ENCODE results near the gene MAML2. TPM values are rescaled to one million over a fixed set of nuclear protein-coding genes. Genes with fewer than 3 reads are reported as not detected.

MAML2 gene
- total and polyA plus RNA-seq, 4 donors: 3.8 to 41.8 (median 13.7) TPM

DNA sequence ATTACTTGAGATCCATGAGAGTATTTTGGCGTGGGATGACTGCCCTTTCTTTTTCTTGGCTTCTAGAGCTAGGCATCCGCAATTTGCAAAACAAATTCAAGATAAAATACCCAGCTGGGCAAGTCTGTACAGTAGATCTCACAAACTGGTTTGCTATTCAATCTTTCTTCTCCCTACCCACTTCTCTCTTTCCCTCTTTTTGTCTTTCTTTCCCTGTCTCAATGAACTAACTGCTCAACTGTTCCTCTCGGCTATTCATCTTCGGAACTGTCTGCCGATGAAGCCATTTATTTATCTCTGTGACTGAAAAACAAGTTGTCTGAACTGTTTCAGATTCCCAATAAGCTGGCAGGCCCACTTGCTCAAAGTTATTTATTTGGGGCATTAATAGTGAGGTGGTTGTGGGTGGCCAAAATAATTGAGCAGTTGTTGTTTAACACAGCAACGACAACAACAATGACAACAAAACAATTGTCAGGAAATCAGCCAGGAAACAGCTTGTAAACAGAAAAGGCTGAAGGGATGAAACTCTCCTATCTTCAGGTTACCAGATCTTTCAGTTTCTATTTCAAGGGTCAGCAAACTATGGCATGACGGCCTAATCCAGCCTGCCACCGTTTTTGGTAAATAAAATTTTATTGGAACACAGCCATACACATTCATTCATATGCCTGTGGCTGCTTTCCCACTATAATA lies 343.1 kb downstream of the MAML2 start:
- Histone ChIP-seq H3K36me3 (ENCODE audit: control insufficient read depth in 4 of 4, insufficient read depth in 4 of 4, low read length in 4 of 4) (peaks cover 0 to 7% (median 0%) of the 10 kb centered on the region in 4 donors), H3K9me3 (ENCODE audit: control insufficient read depth in 4 of 4, insufficient read depth in 3 of 4, low read length in 3 of 4) (no peaks in the 10 kb centered on the region), H3K27me3 (ENCODE audit: control insufficient read depth in 3 of 3, insufficient read depth in 3 of 3, low read length in 2 of 3) (no peaks in the 10 kb centered on the region), H3K4me3 (no peak overlapping the region), H3K9ac (ENCODE audit: insufficient read depth in 1 of 2, low read length in 2 of 2) (peak overlapping the region in 1 of 2 donors; percentile 73), H3K27ac (ENCODE audit: low read depth in 1 of 2, low read length in 1 of 2) (peak overlapping the region; percentile 59 to 70), H3K4me1 (ENCODE audit: control insufficient read depth in 5 of 5, insufficient read depth in 5 of 5, low read length in 5 of 5) (peaks cover 0 to 71% (median 17%) of the 10 kb centered on the region in 5 donors)
- DNase-seq: peak in 2 of 3 donors; percentile 70 to 71
- 42 to 62% methylated on average over 8 of the region's 8 CpGs for WGBS, 2 donors
- TF ChIP-seq, protein P1, sequence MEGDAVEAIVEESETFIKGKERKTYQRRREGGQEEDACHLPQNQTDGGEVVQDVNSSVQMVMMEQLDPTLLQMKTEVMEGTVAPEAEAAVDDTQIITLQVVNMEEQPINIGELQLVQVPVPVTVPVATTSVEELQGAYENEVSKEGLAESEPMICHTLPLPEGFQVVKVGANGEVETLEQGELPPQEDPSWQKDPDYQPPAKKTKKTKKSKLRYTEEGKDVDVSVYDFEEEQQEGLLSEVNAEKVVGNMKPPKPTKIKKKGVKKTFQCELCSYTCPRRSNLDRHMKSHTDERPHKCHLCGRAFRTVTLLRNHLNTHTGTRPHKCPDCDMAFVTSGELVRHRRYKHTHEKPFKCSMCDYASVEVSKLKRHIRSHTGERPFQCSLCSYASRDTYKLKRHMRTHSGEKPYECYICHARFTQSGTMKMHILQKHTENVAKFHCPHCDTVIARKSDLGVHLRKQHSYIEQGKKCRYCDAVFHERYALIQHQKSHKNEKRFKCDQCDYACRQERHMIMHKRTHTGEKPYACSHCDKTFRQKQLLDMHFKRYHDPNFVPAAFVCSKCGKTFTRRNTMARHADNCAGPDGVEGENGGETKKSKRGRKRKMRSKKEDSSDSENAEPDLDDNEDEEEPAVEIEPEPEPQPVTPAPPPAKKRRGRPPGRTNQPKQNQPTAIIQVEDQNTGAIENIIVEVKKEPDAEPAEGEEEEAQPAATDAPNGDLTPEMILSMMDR (IDR thresholded peaks at IDR 0.05; ENCODE audit: control extremely low read depth, extremely low read depth): no peak
- no peak for ATAC-seq (ENCODE audit: insufficient read depth, low FRiP score)

DNA sequence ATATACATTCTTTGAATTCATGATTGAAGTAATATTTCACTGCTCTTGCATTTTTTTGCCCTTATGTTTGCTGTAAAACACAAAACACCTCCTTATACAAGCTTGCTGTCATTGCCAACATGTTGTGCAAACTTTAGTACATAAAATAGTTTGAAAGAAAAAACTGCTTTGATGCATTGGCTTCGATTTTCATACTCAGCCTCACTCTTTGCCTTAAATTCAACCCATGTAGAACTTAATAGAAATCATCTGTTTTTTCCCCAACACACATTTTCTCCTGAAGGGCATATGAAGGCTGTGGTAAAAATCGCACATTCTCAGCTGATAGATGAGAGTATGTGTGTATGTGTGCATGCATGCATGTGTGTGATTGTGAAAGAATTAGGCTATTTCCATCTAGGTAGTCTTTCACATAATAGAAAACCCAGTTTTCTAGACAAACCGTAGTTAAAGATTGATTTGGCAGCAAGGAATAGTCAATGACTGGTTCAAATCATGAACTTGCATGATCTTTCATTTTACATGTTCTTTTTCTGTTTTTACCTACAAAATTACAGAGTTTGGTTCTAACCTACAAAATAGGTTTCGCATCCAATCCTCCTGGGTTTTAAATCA lies 346.3 kb downstream of the MAML2 start:
- Histone ChIP-seq H3K4me3 (no peak overlapping the region), H3K4me1 (ENCODE audit: control insufficient read depth in 5 of 5, insufficient read depth in 5 of 5, low read length in 5 of 5) (peaks cover 1 to 85% (median 16%) of the 10 kb centered on the region in 5 donors), H3K9ac (ENCODE audit: insufficient read depth in 1 of 2, low read length in 2 of 2) (no peak overlapping the region), H3K9me3 (ENCODE audit: control insufficient read depth in 4 of 4, insufficient read depth in 3 of 4, low read length in 3 of 4) (no peaks in the 10 kb centered on the region), H3K36me3 (ENCODE audit: control insufficient read depth in 4 of 4, insufficient read depth in 4 of 4, low read length in 4 of 4) (peaks cover 0 to 5% (median 0%) of the 10 kb centered on the region in 4 donors), H3K27me3 (ENCODE audit: control insufficient read depth in 3 of 3, insufficient read depth in 3 of 3, low read length in 2 of 3) (no peaks in the 10 kb centered on the region), H3K27ac (ENCODE audit: low read depth in 1 of 2, low read length in 1 of 2) (no peak overlapping the region)
- ATAC-seq (ENCODE audit: insufficient read depth, low FRiP score): no peak
- WGBS, 2 donors: 80 to 85% methylated on average over 4 of the region's 4 CpGs
- DNase-seq: peak in 2 of 3 donors; percentile 79 to 91
- TF ChIP-seq, protein P1 (IDR thresholded peaks at IDR 0.05; ENCODE audit: control extremely low read depth, extremely low read depth): no peak

DNA sequence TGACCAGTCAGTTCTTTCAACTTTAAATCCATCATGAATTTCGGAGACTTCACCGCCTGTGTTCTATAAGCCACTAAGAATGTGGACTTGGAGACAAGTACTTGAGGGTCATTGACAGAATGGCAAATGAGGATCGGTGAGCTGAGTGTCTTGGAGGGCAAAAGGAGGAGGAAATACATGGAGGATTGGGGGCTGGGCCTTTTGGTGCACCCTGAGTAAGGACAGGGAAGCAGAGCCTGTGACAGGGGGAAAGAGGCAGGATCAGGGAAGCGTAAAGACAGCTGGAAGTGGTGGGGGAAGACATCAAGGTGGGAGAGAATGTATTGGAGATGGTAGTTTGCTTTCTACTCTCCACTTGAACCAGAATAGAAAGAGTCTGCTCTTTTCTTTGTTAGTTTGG lies 348.7 kb downstream of the MAML2 start:
- H3K9me3 ChIP-seq (ENCODE audit: control insufficient read depth in 4 of 4, insufficient read depth in 3 of 4, low read length in 3 of 4): no peaks in the 10 kb centered on the region
- no peak for DNase-seq
- H3K4me1 ChIP-seq (ENCODE audit: control insufficient read depth in 5 of 5, insufficient read depth in 5 of 5, low read length in 5 of 5): peaks cover 1 to 79% (median 26%) of the 10 kb centered on the region in 5 donors
- ATAC-seq (ENCODE audit: insufficient read depth, low FRiP score): no peak
- no peak overlapping the region for H3K4me3 ChIP-seq
- H3K9ac ChIP-seq (ENCODE audit: insufficient read depth in 1 of 2, low read length in 2 of 2): no peak overlapping the region
- WGBS, 2 donors: 58 to 78% methylated on average over 4 of the region's 4 CpGs
- H3K27me3 ChIP-seq (ENCODE audit: control insufficient read depth in 3 of 3, insufficient read depth in 3 of 3, low read length in 2 of 3): no peaks in the 10 kb centered on the region
- peak overlapping the region in 1 of 2 donors; percentile 42 for H3K27ac ChIP-seq (ENCODE audit: low read depth in 1 of 2, low read length in 1 of 2)
- peaks cover 0 to 12% (median 3%) of the 10 kb centered on the region in 4 donors for H3K36me3 ChIP-seq (ENCODE audit: control insufficient read depth in 4 of 4, insufficient read depth in 4 of 4, low read length in 4 of 4)
- TF ChIP-seq, protein P1 (IDR thresholded peaks at IDR 0.05; ENCODE audit: control extremely low read depth, extremely low read depth): no peak
